HepG2 (cell line): ENCODE data around the gene KCNA4.

Experiments
- KMT2B ChIP-seq: IDR thresholded peaks from 2 replicates; pipeline ENCODE4 v1.6.1; 2016; ENCODE audit warnings: missing genetic modification reagents, missing compliant biosample characterization
- SAP130 ChIP-seq: IDR thresholded peaks from 2 replicates; pipeline ENCODE4 v1.6.1; 2016; ENCODE audit warnings: low read depth
- ZFX ChIP-seq: sonication (generic); formaldehyde crosslinking; IDR thresholded peaks from 2 replicates; pipeline ENCODE4 v1.4.0; 2020; ENCODE audit warnings: mild to moderate bottlenecking, low read depth, missing genetic modification reagents, moderate library complexity
- ZNF350 ChIP-seq: sonication (generic); formaldehyde crosslinking; IDR thresholded peaks from 2 replicates; pipeline ENCODE4 v1.4.0; 2020; ENCODE audit warnings: mild to moderate bottlenecking, low read depth, missing genetic modification reagents, borderline replicate concordance
- ZNF562 ChIP-seq: sonication (generic); formaldehyde crosslinking; IDR thresholded peaks from 2 replicates; pipeline ENCODE4 v1.8.0; 2022; ENCODE audit warnings: missing genetic modification reagents, borderline replicate concordance

DNA sequence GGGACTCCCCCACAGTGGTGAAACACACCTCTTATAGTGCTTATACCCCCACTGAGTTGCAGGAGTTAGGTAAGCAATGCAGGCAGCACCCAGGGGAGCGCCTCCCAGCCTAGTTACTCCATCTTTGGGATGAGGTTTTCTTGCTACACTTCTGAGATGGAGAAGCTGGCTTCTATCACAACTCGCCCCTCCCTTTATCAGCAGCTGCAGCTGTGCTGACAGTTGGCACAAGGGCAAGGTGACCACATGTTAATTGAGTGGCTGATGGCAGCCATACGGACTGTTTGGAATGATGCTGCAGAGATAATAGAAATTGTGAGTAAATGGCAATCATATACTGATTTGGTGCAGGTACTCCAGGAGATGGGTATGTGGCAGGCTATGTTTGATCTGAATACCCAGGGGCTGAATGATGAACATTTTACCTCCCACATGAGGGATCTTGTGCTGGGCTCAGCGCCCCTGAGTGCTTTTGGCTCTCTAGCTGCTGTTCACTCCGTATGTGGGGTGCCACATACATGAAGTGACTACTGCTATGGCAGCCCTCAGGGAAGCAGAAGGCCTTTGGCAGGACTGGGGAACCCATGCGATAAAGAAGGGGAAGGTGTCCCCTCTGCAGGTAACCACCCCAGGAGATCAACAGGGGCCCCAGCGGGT is 29.2 kb upstream of the KCNA4 start:
- TF ChIP-seq ZNF562 (CRISPR knock-in tag) = no peak
- no peak for TF ChIP-seq ZFX (CRISPR knock-in tag)
- no peak for TF ChIP-seq ZNF350
- no peak for TF ChIP-seq SAP130 (CRISPR knock-in tag)
- no peak for TF ChIP-seq KMT2B (CRISPR knock-in tag)
